GM19397 (cell line): ENCODE results near the gene GLRX3.

ENCODE experiments used
- ATAC-seq: cut with Tn5 transposase; IDR thresholded peaks from one replicate; pipeline ENCODE4 v1.9.1; 2021; ENCODE audit warnings: mild to moderate bottlenecking, moderate library complexity; ENCODE audit not compliant: unreplicated experiment

GLRX3 gene

GRCh38 chr10:130137659-130138478, 1.7 kb downstream of the GLRX3 start:
- ATAC-seq, result no peak

GRCh38 chr10:130138479-130138866, 2.3 kb downstream of the GLRX3 start:
- ATAC-seq, result no peak

GRCh38 chr10:130140425-130140824, 4.2 kb downstream of the GLRX3 start:
- no peak for ATAC-seq

GRCh38 chr10:130141038-130141437, 4.8 kb downstream of the GLRX3 start:
- ATAC-seq, result no peak

GRCh38 chr10:130141460-130141859, 5.3 kb downstream of the GLRX3 start:
- ATAC-seq, result peak; percentile 29

GRCh38 chr10:130141878-130142277, 5.7 kb downstream of the GLRX3 start:
- ATAC-seq, result peak; percentile 92

- ATAC-seq, result no peak
Observed at GRCh38 chr10:130146042-130146441, 9.9 kb downstream of the GLRX3 start.

GRCh38 chr10:130159192-130159794, 23.1 kb downstream of the GLRX3 start:
- ATAC-seq, result no peak

- no peak for ATAC-seq
Observed at GRCh38 chr10:130160775-130161174, 24.6 kb downstream of the GLRX3 start.

GRCh38 chr10:130161331-130161730, 25.1 kb downstream of the GLRX3 start:
- no peak for ATAC-seq

- no peak for ATAC-seq
Observed at GRCh38 chr10:130167193-130167592, 31.0 kb downstream of the GLRX3 start.

GRCh38 chr10:130167707-130168106, 31.5 kb downstream of the GLRX3 start:
- ATAC-seq, result no peak

GRCh38 chr10:130169136-130169859, 33.1 kb downstream of the GLRX3 start:
- no peak for ATAC-seq

GRCh38 chr10:130171196-130171595, 35.0 kb downstream of the GLRX3 start:
- ATAC-seq, result no peak

- ATAC-seq, result no peak
Observed at GRCh38 chr10:130174328-130174727, 38.1 kb downstream of the GLRX3 start.

GRCh38 chr10:130175074-130175473, 38.9 kb downstream of the GLRX3 start:
- no peak for ATAC-seq

- ATAC-seq, result no peak
Observed at GRCh38 chr10:130177250-130177649, 41.1 kb downstream of the GLRX3 start.

GRCh38 chr10:130179640-130180039, 43.4 kb downstream of the GLRX3 start:
- no peak for ATAC-seq

GRCh38 chr10:130180416-130180815, 44.2 kb downstream of the GLRX3 start:
- no peak for ATAC-seq

- ATAC-seq, result no peak
Observed at GRCh38 chr10:130181858-130182257, 45.7 kb downstream of the GLRX3 start.

- no peak for ATAC-seq
Observed at GRCh38 chr10:130185591-130185990, 49.4 kb downstream of the GLRX3 start.
